NCI-H524 (cell line): ENCODE results near the gene SPECC1.
"Not testable (repeated sequence)": the region's sequence is repeated elsewhere in the genome, so short reads cannot be mapped to it uniquely, and the experiment has no call there.

Source experiments
- DNase-seq, 2 experiments: peaks; one replicate each; lab custom pipeline; 2025; lab: John Stamatoyannopoulos, UW

Gene SPECC1

DNA sequence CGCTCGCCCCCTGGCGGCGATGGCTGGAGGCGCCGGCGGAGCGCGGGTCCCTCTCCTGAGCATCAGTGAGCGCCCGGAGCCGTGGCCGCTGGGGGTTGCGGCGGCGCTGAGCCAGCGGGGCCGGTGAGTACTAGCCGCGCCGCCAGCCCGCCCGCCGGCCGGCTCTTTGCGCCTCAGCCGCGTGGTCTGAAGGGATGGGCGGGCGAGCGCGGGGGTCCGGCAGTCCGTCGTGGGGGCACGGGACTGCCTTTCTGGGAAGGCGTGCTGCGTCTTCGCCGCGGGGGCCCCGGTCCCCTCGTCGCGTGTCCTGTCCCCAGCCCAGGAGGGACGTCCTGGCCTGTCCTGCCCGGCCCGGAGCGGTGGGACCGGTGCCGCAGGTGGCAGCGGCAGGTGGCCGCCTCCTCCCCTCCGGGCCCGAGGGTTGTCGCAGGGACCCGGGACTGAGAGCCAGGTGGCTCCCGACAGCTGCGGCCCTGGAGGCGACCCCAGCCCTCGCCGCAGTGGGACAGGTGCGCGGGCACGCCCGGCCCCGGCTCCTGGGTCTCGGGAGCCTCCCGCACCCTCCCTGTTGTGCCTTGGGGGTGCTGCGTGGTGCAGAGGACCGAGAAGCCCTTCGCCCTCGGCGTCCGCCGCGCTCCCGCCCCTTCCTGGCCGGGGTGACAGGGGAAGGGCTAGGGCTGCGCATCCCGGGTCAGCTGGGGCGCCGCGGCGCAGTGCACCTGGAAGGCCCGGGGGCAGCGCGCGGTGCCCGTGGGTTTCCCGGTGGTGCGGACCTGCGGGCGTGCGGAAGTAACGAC lies at the start of gene SPECC1:
SPECC1 (plus strand) TSS at position 58 of the 797 bp plus-strand sequence. CDS start 87,293 bp downstream, outside the sequence.
- peak; percentile 85 to 91 for DNase-seq

DNA sequence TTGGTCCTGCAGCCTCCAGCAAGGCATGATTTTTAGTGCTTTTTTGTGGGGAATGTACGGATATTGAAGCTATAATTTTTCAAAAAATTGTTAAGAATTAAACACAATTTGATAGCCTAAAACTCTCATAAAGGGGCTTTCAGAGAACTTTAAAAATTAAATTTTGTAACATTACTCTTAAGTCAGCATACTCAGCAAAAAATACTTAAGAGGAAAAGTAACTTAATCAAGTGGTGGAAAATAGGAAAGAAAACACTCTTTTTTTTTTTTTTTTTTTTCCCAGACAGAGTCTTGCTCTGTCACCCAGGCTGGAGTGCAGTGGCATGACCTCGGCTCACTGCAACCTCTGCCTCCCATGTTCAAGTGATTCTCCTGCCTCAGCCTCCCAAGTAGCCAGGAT lies 46.2 kb upstream of the SPECC1 start:
- not testable (repeated sequence) for DNase-seq

GRCh38 chr17:19973156-19973555 lies 36.0 kb upstream of the SPECC1 start:
- no peak for DNase-seq

GRCh38 chr17:19975601-19976000 lies 33.6 kb upstream of the SPECC1 start:
- DNase-seq = no peak

DNA sequence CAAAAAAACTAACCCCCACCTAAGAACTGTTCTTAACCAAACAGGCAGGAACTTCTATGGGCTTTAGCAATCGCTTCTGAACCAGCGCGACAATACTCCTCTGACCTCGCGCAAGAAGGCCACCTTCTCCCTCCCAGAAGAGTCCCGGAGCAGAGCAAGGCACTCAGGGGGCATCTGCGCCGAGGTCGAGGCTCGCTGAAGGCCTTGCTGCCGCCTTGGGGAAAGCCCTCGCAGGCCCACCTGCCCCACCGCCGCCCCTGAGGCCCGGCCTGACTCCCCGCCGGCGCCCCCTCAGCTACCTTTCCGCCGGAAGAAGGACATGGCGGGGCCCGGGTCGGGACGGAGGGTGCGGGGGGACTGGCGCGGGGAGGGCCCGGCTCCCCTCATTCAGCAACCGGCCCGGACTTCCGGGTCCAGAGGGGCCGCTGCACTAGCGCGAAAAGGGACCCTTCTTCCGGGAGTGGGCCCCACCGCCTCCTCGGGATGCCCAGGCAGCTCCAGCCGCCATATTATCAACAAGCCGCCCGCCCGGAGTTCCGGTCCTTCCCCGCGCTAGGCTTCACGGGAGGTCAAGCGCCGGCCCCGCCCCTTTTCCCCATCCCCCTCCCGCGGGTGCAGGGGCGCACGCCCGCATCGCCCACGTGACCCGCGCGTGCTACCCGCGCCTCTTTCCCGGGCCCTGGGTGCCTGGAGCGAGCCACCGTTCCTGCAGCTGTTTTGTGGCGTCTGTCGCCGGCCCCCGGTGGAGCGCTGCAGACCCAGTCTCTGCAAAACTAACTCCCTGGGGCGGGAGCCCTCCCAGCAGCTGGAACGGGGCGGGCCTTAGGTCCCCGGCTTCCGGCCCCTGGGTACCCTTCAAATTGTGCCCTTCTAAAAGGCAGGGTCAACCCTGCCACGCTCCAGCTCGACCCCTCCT lies 31.6 kb upstream of the SPECC1 start, which contains the start of gene AKAP10:
AKAP10 (minus strand) TSS at position 536 of the 916 bp plus-strand sequence; CDS start at position 387, 149 bp downstream.
- peak; percentile 90 to 93 for DNase-seq

GRCh38 chr17:19978209-19978802 lies 30.9 kb upstream of the SPECC1 start:
- DNase-seq = no peak

- DNase-seq = no peak
Measured at GRCh38 chr17:19978805-19979211, 30.4 kb upstream of the SPECC1 start.

DNA sequence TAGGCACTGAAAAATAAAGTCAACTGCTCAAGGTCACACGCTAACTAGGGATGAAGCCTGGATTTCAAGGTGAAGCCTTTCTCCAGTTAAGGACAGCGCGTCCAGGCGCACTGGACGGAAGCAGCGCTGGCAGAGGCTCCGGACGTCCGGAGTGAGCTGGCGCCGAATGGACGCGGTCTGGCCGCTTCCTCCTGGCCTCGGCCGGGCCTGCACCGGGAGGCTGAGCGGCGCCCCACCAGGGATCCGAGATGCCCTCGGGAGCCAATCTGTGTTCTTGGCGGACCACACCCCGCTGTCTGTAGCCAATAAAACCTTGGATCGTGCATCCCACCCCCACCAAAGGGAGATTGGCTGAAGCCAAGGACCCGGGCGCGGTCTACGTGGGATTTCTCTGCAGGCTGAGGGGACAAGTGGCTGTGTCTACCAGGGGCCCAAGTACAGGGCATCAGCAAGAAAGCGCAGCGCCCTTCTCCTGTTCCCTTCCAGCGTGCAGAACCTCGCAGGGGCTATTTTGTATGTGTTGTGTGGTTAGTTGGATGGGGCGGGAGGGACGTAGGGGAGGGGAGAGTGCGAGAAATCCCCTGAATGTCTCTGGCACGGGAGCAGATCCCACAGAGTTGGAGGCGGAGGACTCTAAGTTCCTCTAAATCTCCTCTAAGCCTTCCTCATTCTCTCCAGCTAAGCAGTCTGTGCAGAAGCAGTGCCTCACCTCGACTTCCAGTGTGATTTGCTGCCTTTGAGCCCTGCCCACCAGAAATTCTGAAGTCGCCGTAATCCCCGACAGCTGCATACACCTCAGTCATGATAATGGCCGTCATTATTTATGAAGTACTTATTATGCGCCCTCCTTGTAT lies 29.0 kb upstream of the SPECC1 start:
- peak; percentile 93 to 94 for DNase-seq

GRCh38 chr17:19986941-19987861 lies 22.0 kb upstream of the SPECC1 start:
- no peak for DNase-seq

DNA sequence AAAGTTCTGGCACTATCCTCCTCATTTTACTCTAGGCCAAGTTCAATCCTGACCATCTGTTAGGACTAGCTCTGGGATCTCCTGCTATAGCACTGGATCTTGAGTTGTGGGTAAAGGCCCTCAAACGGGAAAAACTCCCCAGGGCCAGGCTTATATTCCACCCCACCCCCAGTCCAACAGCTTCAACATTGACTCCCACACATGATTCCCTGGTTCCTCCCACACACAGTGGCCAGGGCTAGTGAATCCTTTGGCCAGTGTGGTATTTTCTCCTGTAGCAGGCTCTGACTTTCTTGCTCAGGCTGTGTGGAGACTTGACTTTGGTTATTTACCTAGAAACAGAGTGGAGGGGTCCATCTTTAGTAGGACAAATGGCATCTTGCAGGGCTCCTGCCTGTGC lies 21.3 kb upstream of the SPECC1 start:
- no peak for DNase-seq

GRCh38 chr17:19991252-19991885 lies 17.8 kb upstream of the SPECC1 start:
- DNase-seq = no peak

GRCh38 chr17:19992803-19993713 lies 16.1 kb upstream of the SPECC1 start:
- peak; percentile 91 to 96 for DNase-seq

DNA sequence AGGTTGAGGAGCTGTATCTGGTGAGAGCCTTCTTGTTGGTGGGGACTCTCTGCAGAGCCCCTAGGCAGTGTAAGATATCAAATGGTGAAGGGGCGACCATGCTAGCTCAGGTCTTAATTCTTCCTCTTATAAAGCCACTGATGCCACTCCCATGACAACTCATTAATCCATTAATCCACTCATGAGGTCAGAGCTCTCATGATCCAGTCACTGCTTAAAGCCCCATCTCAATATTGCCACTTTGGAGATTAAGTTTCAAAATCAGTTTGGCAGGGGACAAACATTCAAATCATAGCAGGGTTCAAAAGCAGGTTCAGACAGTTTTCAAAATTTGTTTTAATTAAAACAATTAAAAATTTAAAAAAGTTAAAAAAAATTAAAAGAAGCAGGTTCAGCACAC lies 13.1 kb upstream of the SPECC1 start:
- DNase-seq = peak; percentile 85 to 92

DNA sequence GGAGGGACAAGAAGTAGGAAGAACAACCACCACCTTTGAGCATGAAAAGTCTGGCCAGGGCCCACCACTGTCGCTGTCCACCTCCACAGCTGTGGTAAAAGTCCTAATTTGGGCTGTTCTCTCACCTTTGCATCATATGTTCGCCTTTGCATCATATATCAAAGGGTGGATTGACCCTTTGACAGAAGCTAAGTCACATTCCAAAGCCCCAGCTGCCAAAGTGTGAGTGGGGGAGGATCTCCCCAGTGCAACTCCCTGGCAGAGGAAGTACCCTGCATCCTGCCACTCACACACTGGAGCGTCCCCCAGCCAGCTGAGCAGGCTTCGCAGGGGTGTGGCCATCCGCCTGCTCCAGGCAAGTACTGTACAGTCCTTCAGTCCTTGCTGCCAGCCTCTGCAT lies 12.7 kb upstream of the SPECC1 start:
- peak; percentile 69 to 79 for DNase-seq

GRCh38 chr17:20008242-20009051 lies 712 bp upstream of the SPECC1 start:
- DNase-seq = peak in 1 of 2 experiments; percentile 50

- DNase-seq = no peak
Measured at GRCh38 chr17:20009052-20009301, 182 bp upstream of the SPECC1 start.

DNA sequence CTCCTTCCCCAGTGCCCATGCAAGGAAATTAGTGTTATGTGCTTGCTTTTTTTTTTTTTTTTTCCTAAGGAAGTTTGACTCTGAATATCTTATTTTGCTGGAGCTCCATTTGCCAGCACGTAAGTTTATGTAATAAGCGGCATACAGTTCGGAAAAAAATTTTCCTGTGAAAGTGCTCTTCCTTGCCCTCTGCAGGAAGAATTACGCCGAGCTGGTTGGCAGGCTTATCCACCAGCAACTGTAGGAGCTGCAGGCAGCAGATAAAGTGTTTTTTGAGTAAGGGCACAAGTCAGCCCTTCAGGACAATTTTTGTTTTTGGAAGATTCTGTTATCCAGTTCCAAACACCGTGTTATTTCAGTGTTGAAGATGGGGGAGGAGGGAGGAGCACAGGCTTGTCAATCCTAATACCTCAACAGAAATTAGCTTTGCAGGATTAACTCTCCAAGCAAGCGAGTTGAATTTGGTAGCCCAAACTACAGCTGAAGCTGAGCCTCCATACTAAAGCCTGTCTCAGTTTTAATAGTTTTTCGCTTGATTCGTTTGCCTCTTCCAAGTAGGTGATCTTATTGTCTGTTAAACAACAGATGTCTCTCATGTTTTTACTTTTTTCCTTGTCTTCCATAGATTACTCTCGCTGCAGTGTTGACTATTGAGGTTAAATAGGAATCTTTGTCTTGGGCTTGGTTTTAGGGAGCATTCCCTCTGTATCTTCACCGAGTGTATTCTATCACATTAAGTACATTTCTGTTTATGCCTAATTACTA lies 1.1 kb downstream of the SPECC1 start:
- peak; percentile 39 to 79 for DNase-seq
